NCI-H82 treated with DMSO at 0.1 percent for 48 hours (cell line): ENCODE data around the gene TBXA2R.

ENCODE experiments used
- DNase-seq: peaks from one replicate; lab custom pipeline; 2025; ENCODE audit not compliant: unreplicated experiment; lab: John Stamatoyannopoulos, UW

TBXA2R gene

GRCh38 chr19:3607303-3608078, 816 bp upstream of the TBXA2R start:
- DNase-seq, result no peak

GRCh38 chr19:3606174-3606689, 443 bp downstream of the TBXA2R start:
- no peak for DNase-seq

GRCh38 chr19:3605770-3606169, 905 bp downstream of the TBXA2R start:
- DNase-seq, result no peak

GRCh38 chr19:3605361-3605760, 1.3 kb downstream of the TBXA2R start:
- DNase-seq, result no peak

GRCh38 chr19:3604987-3605343, 1.7 kb downstream of the TBXA2R start:
- DNase-seq, result no peak

- no peak for DNase-seq
Observed at GRCh38 chr19:3604227-3604986, 2.3 kb downstream of the TBXA2R start.

GRCh38 chr19:3603121-3603811, 3.4 kb downstream of the TBXA2R start:
- DNase-seq, result no peak

GRCh38 chr19:3601021-3601420, 5.7 kb downstream of the TBXA2R start:
- DNase-seq, result no peak

GRCh38 chr19:3599776-3600187, 6.9 kb downstream of the TBXA2R start:
- DNase-seq, result no peak

- no peak for DNase-seq
Observed at GRCh38 chr19:3595521-3596061, 11.1 kb downstream of the TBXA2R start.

GRCh38 chr19:3593156-3593555, 13.5 kb downstream of the TBXA2R start:
- no peak for DNase-seq

- no peak for DNase-seq
Observed at GRCh38 chr19:3591876-3592613, 14.6 kb downstream of the TBXA2R start.

- no peak for DNase-seq
Observed at GRCh38 chr19:3590991-3591659, 15.6 kb downstream of the TBXA2R start.

GRCh38 chr19:3589949-3590348, 16.7 kb downstream of the TBXA2R start:
- no peak for DNase-seq

GRCh38 chr19:3589439-3589838, 17.2 kb downstream of the TBXA2R start:
- DNase-seq, result no peak

GRCh38 chr19:3586707-3587346, 19.8 kb downstream of the TBXA2R start:
- no peak for DNase-seq

- DNase-seq, result no peak
Observed at GRCh38 chr19:3586127-3586626, 20.5 kb downstream of the TBXA2R start.

- DNase-seq, result no peak
Observed at GRCh38 chr19:3585301-3586126, 21.2 kb downstream of the TBXA2R start, which contains the start of gene GIPC3. Gene GIPC3 (plus strand): TSS chr19:3585478. CDS start chr19:3585598, 120 bp downstream.
